SK-N-SH treated with all-trans-retinoic acid at 6 μM for 48 hours (cell line): ENCODE measurements around the gene CHST12.

Experiments used
- ATAC-seq: fragments of 200-7000 bp; cut with Tn5 transposase; 3 replicates; pipeline ENCODE4 v1.9.1; 2020; ENCODE audit warnings: mild to moderate bottlenecking, moderate library complexity
- ARNTL ChIP-seq: fragments of 450-650 bp; formaldehyde crosslinking; IDR thresholded peaks from 2 replicates; pipeline ENCODE4 v1.5.0; 2020; ENCODE audit warnings: low read depth, mild to moderate bottlenecking, moderate library complexity, borderline replicate concordance
- BACH2 ChIP-seq: fragments of 250-450 bp; sonication (Bioruptor Pico); IDR thresholded peaks from 2 replicates; pipeline ENCODE4 v1.9.0; 2021; ENCODE audit warnings: mild to moderate bottlenecking, borderline replicate concordance
- CREB5 ChIP-seq: fragments of 250-450 bp; sonication (Bioruptor Pico); IDR thresholded peaks from 2 replicates; pipeline ENCODE4 v1.5.1; 2020; ENCODE audit warnings: low read depth, mild to moderate bottlenecking, moderate library complexity
- CSDC2 ChIP-seq: fragments of 250-450 bp; sonication (Bioruptor Pico); IDR thresholded peaks from 2 replicates; pipeline ENCODE4 v1.5.0; 2020; ENCODE audit warnings: mild to moderate bottlenecking, moderate library complexity
- CSRNP3 ChIP-seq: fragments of 250-450 bp; sonication (Bioruptor Pico); IDR thresholded peaks from 2 replicates; pipeline ENCODE4 v1.5.1; 2021; ENCODE audit warnings: mild to moderate bottlenecking, moderate library complexity
- ESRRG ChIP-seq: fragments of 250-450 bp; sonication (Bioruptor Pico); IDR thresholded peaks from 2 replicates; pipeline ENCODE4 v1.6.1; 2021; ENCODE audit warnings: mild to moderate bottlenecking
- GLIS3 ChIP-seq: fragments of 250-450 bp; sonication (Bioruptor Pico); IDR thresholded peaks from 2 replicates; pipeline ENCODE4 v1.5.0; 2020; ENCODE audit warnings: mild to moderate bottlenecking, moderate library complexity
- ISL1 ChIP-seq: fragments of 250-450 bp; sonication (Bioruptor Pico); IDR thresholded peaks from 2 replicates; pipeline ENCODE4 v2.1.2; 2022; ENCODE audit warnings: mild to moderate bottlenecking, moderate library complexity
- OSR1 ChIP-seq: fragments of 250-450 bp; sonication (Bioruptor Pico); IDR thresholded peaks from 2 replicates; pipeline ENCODE4 v1.8.0; 2022; ENCODE audit warnings: moderate library complexity, mild to moderate bottlenecking, inconsistent platforms
- PATZ1 ChIP-seq: fragments of 250-450 bp; sonication (Bioruptor Pico); IDR thresholded peaks from 2 replicates; pipeline ENCODE4 v1.8.0; 2020; ENCODE audit warnings: mild to moderate bottlenecking, moderate library complexity, borderline replicate concordance
- POU6F1 ChIP-seq: fragments of 250-450 bp; sonication (Bioruptor Pico); IDR thresholded peaks from 2 replicates; pipeline ENCODE4 v1.8.0; 2021; ENCODE audit warnings: low read depth, mild to moderate bottlenecking, moderate library complexity, borderline replicate concordance
- PPARA ChIP-seq: fragments of 250-450 bp; sonication (Bioruptor Pico); IDR thresholded peaks from 2 replicates; pipeline ENCODE4 v1.5.0; 2020; ENCODE audit warnings: mild to moderate bottlenecking, borderline replicate concordance
- RARB ChIP-seq: fragments of 250-450 bp; sonication (Bioruptor Pico); IDR thresholded peaks from 2 replicates; pipeline ENCODE4 v1.8.0; 2021; ENCODE audit warnings: mild to moderate bottlenecking, moderate library complexity
- SNAI2 ChIP-seq: fragments of 250-450 bp; sonication (Bioruptor Pico); IDR thresholded peaks from 2 replicates; pipeline ENCODE4 v1.5.0; 2020; ENCODE audit warnings: mild to moderate bottlenecking, moderate library complexity
- TCF4 ChIP-seq: fragments of 250-450 bp; sonication (Bioruptor Pico); IDR thresholded peaks from 2 replicates; pipeline ENCODE4 v1.8.0; 2021; ENCODE audit warnings: mild to moderate bottlenecking, moderate library complexity, borderline replicate concordance
- TOX ChIP-seq: fragments of 250-450 bp; sonication (Bioruptor Pico); IDR thresholded peaks from 2 replicates; pipeline ENCODE4 v1.8.0; 2021; ENCODE audit warnings: mild to moderate bottlenecking, moderate library complexity, borderline replicate concordance
- TSHZ2 ChIP-seq: fragments of 250-450 bp; sonication (Bioruptor Pico); IDR thresholded peaks from 2 replicates; pipeline ENCODE4 v1.5.0; 2020; ENCODE audit warnings: mild to moderate bottlenecking, moderate library complexity
- ZC3H10 ChIP-seq: fragments of 250-450 bp; sonication (Bioruptor Pico); IDR thresholded peaks from 2 replicates; pipeline ENCODE4 v1.5.1; 2021; ENCODE audit warnings: mild to moderate bottlenecking, moderate library complexity
- ZFP3 ChIP-seq: fragments of 250-450 bp; sonication (Bioruptor Pico); IDR thresholded peaks from 2 replicates; pipeline ENCODE4 v1.5.0; 2020; ENCODE audit warnings: mild to moderate bottlenecking, moderate library complexity
- ZFP30 ChIP-seq: fragments of 450-650 bp; formaldehyde crosslinking; IDR thresholded peaks from 2 replicates; pipeline ENCODE4 v1.5.0; 2022; ENCODE audit warnings: mild to moderate bottlenecking, moderate library complexity
- ZNF565 ChIP-seq: fragments of 450-650 bp; formaldehyde crosslinking; conservative IDR thresholded peaks from 2 replicates; pipeline ENCODE4 v1.5.0; 2020; ENCODE audit warnings: low read depth, mild to moderate bottlenecking, moderate library complexity
- ZNF70 ChIP-seq: fragments of 450-650 bp; formaldehyde crosslinking; IDR thresholded peaks from 2 replicates; pipeline ENCODE4 v1.5.0; 2020; ENCODE audit warnings: mild to moderate bottlenecking, moderate library complexity
- ZNF8 ChIP-seq: fragments of 450-650 bp; formaldehyde crosslinking; IDR thresholded peaks from 2 replicates; pipeline ENCODE4 v1.5.0; 2020; ENCODE audit warnings: mild to moderate bottlenecking, moderate library complexity

CHST12 gene

GRCh38 chr7:2443491-2443890 is 40.1 kb downstream of the CHST12 start:
- no peak for ATAC-seq
- no peak for TF ChIP-seq ZFP3
- TF ChIP-seq ZC3H10 (CRISPR knock-in tag) = no peak
- no peak for TF ChIP-seq ZNF70 (CRISPR knock-in tag)
- no peak for TF ChIP-seq CREB5 (CRISPR knock-in tag)
- no peak for TF ChIP-seq ESRRG (CRISPR knock-in tag)
- TF ChIP-seq CSRNP3 (CRISPR knock-in tag) = no peak
- no peak for TF ChIP-seq BACH2 (CRISPR knock-in tag)

- TF ChIP-seq ZFP30 (no peak), ZC3H10 (CRISPR knock-in tag) (no peak), ZFP3 (no peak), CSDC2 (no peak), SNAI2 (no peak)
- peak; percentile 21 for ATAC-seq
These were observed 41.1 kb downstream of the CHST12 start for GRCh38 chr7:2444476-2444875.

- ATAC-seq = no peak
- no peak for TF ChIP-seq PATZ1
- no peak for TF ChIP-seq RARB (CRISPR knock-in tag)
- TF ChIP-seq OSR1 (CRISPR knock-in tag) = no peak
- TF ChIP-seq TCF4 (CRISPR knock-in tag) = no peak
- no peak for TF ChIP-seq PPARA (CRISPR knock-in tag)
- no peak for TF ChIP-seq ESRRG (CRISPR knock-in tag)
- no peak for TF ChIP-seq TOX (CRISPR knock-in tag)
- no peak for TF ChIP-seq CSDC2
- TF ChIP-seq ZNF565 (CRISPR knock-in tag) = no peak
- TF ChIP-seq POU6F1 (CRISPR knock-in tag) = no peak
- no peak for TF ChIP-seq ISL1
- no peak for TF ChIP-seq ZNF8 (CRISPR knock-in tag)
- TF ChIP-seq BACH2 (CRISPR knock-in tag) = no peak
- no peak for TF ChIP-seq ARNTL (CRISPR knock-in tag)
- TF ChIP-seq ZC3H10 (CRISPR knock-in tag) = no peak
- no peak for TF ChIP-seq GLIS3 (CRISPR knock-in tag)
- TF ChIP-seq CREB5 (CRISPR knock-in tag) = no peak
- TF ChIP-seq SNAI2 = no peak
- TF ChIP-seq TSHZ2 (CRISPR knock-in tag) = no peak
- TF ChIP-seq ZFP3 = no peak
These were observed 41.6 kb downstream of the CHST12 start for GRCh38 chr7:2445047-2445446.
